Psoas muscle (tissue), 8 donors: ENCODE results near the gene ATG12. TPM values are rescaled to one million over a fixed set of nuclear protein-coding genes. Genes with fewer than 3 reads are reported as not detected.
A peak's percentile ranks its signal among the peaks of the same experiment; 100 is the strongest.
"Not testable (repeated sequence)": the region's sequence is repeated elsewhere in the genome, so short reads cannot be mapped to it uniquely, and the experiment has no call there.

Source experiments
- ATAC-seq, 4 donors: fragments of 200-7000 bp; cut with Tn5 transposase; one replicate each; pipeline ENCODE4 v1.9.1; 2020; ENCODE audit warnings: moderate library complexity in 3 of 4, mild to moderate bottlenecking in 2 of 4
- DNase-seq, 2 donors: peaks; one replicate each; pipeline ENCODE4 v3.0.0-alpha.2; 2020
- H3K27ac ChIP-seq: fragments of 200-600 bp; one replicate; pipeline ENCODE4 v1.8.0; 2022
- H3K27me3 ChIP-seq, 3 donors: fragments of 200-600 bp in 1 of 3; one replicate each; pipeline versions ENCODE4 v1.6.1 to v1.8.0; 2013 to 2022; ENCODE audit warnings: low read length in 2 of 3, mild to moderate bottlenecking in 2 of 3, moderate library complexity in 1 of 3; ENCODE audit not compliant: insufficient read depth in 3 of 3
- H3K36me3 ChIP-seq, 2 donors: fragments of 200-600 bp in 1 of 2; one replicate each; pipeline versions ENCODE4 v1.6.1 to v1.8.0; 2013 to 2022; ENCODE audit warnings: low read depth in 1 of 2, mild to moderate bottlenecking in 1 of 2, moderate library complexity in 1 of 2; ENCODE audit not compliant: insufficient read depth in 1 of 2
- H3K4me1 ChIP-seq: fragments of 200-600 bp; one replicate; pipeline ENCODE4 v1.8.0; 2022
- H3K4me3 ChIP-seq: fragments of 200-600 bp; one replicate; pipeline ENCODE4 v1.8.0; 2022; ENCODE audit warnings: mild to moderate bottlenecking
- H3K9me3 ChIP-seq: fragments of 200-600 bp; one replicate; pipeline ENCODE4 v1.8.0; 2022
- CTCF ChIP-seq: fragments of 200-600 bp; IDR thresholded peaks from one replicate; pipeline ENCODE4 v1.8.0; 2022; ENCODE audit warnings: antibody characterized with exemption
- WGBS, 3 donors: extraction: QIAGEN DNeasy Blood & Tissue Kit; methylation state at CpG; one replicate each; pipeline versions ENCODE4 v1.1.6 to v1.1.7; 2013; 5-methylcytosine and 5-hydroxymethylcytosine counted together
- intact Hi-C, 2 donors: fragments of 100-400 bp; cut with DNase I; formaldehyde crosslinking; loops; one replicate each; pipeline versions ENCODE4 v1.11.0 to v1.14.2; 2022
- long read RNA-seq, 2 donors: library from polyadenylated mRNA; unstranded; transcript quantifications; one replicate each; pipeline ENCODE4 v2.0.0, GENCODE V29; 2021
- polyA plus RNA-seq, 3 donors: library from polyadenylated mRNA; stranded (reverse); fragments of 200-250 nt; gene quantifications; one replicate each; pipeline ENCODE4 v1.2.3, GENCODE V29; 2013
- total RNA-seq, 4 donors: library from RNA; stranded (reverse); fragmentation: NEBNext Ultra II Directional in 2 of 4; extraction: Animal tissue kit (Norgen Biotek cat#: 25700) in 2 of 4; gene quantifications; one replicate each; pipeline versions ENCODE4 v1.2.1 to v1.2.4, GENCODE V29; 2021 to 2023
- donor health status: healthy with polysubstance abuse.
- donor health status: DM: no; HTN: no; CAD: no; lungs with moderate emphysema.
- donor health status: Bipolar disorder and iron deficiency.
- donor health status: healthy.
- donor health status: DM: yes; HTN: yes; CAD: no.
- donor health status: DM: no; HTN: no; CAD: no.
- donor health status: DM: no; HTN: no; CAD: no.
- donor health status: DM: yes; HTN: yes; CAD: no.

The ATG12 gene
- total RNA-seq (10 to 100 TPM; 20.3 to 32.8 (median 27.1) TPM), polyA plus RNA-seq (10 to 100 TPM; 19.6 to 44.2 (median 36.2) TPM)
- long read RNA-seq, donor 1, full-length matches to known transcripts: 17 of 21 reads
- long read RNA-seq, donor 1, partial matches to known transcripts: 0 of 21 reads
- long read RNA-seq, donor 1, other reads (novel, unspliced or antisense): 4 of 21 reads
- long read RNA-seq, donor 2, full-length matches to known transcripts: 48 of 52 reads
- long read RNA-seq, donor 2, partial matches to known transcripts: 1 of 52 reads
- long read RNA-seq, donor 2, other reads (novel, unspliced or antisense): 3 of 52 reads

DNA sequence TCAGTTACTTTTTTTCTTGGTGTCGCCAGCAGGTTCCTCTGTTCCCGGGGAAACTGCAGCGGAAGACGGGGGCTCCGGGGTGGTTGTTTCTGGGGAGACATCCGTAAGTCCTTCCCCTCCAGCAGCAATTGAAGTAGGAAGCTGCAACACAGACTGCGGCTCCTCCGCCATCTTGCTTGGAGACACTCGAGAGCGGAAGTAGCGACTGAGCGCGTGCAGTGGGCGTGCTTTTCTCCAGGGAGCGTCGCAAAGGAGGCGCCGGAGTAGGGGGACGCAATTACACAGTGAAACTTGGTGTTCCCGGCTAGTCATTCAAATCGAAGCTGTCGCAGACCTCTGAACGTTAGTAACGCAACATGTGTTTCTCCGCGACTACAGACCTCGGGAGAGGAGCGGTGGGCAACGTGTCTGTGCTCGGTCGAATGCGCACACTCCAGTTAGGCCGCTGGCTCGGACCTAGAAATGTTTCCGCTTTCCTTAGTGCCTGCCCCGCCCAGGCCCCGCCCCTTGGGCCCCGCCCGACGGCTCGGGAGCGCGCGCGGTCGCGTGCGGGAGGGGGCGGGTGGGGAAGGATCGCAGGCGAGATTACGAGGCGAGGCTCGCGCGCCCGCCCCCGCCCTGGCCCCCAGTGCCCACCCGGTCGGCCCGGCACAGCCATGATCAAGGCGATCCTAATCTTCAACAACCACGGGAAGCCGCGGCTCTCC lies at the start of gene ATG12, which contains the start of gene AP3S1:
Gene ATG12, minus strand, starts transcription at position 184 of the 707 bp plus-strand sequence. Its CDS starts 13 bp downstream, at position 171.
Gene AP3S1, plus strand, starts transcription at position 554 of the 707 bp plus-strand sequence. Its CDS starts 103 bp downstream, at position 657.
- no peaks in the 10 kb centered on the region for H3K27me3 ChIP-seq
- WGBS, 3 donors: 8 to 19% (median 17%) methylated on average over 57 to 65 of the region's 65 CpGs
- intact Hi-C loops: loop anchor here (5.0 to 10.0 kb wide), 5 partner anchors 214 to 529 kb away; partner anchors contain the start of genes TMED7 (in 2 of the 2), COMMD10 (in 1 of the 2) and FEM1C (in 1 of the 2)
- peak; percentile 92 to 95 for DNase-seq
- TF ChIP-seq CTCF: no peak
- ATAC-seq: peak; percentile 95 to 96 (median 96)
- peak within 1 kb of the TSS; percentile 87 for H3K4me3 ChIP-seq
- H3K36me3 ChIP-seq: peaks cover 0 to 19% of the 10 kb centered on the region in 2 donors
- H3K4me1 ChIP-seq: peaks cover 53% of the 10 kb centered on the region
- no peaks in the 10 kb centered on the region for H3K9me3 ChIP-seq
- peak within 1 kb of the TSS; percentile 96 for H3K27ac ChIP-seq

DNA sequence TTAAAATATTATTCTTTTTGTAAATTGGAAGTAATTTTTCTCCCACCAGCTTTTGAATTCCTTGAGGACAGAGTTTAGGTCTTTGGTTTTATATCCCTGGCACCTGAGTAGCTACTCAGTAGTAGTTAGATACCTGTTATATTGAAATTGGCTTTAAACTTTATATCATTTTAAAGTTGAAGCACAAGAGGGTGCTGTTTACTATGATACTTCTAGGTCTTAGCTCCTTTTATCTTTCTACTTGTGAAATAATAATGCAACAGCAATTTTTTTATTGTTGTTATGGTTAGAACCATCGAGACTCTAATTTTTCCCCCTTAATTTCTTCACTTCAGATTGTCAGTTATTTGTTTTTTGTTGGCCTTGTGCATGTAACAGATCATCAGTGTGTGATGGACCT lies 46.7 kb upstream of the ATG12 start:
- Histone ChIP-seq H3K9me3 (no peaks in the 10 kb centered on the region), H3K36me3 (no peaks in the 10 kb centered on the region), H3K4me1 (no peaks in the 10 kb centered on the region), H3K27me3 (no peaks in the 10 kb centered on the region), H3K4me3 (no peak overlapping the region), H3K27ac (no peak overlapping the region)
- intact Hi-C loops: no loop called here
- ATAC-seq (no peak), DNase-seq (no peak)
- WGBS, 3 donors: 55 to 79% (median 60%) methylated on average over 1 of the region's 1 CpG
- peak; percentile 13 for TF ChIP-seq CTCF

DNA sequence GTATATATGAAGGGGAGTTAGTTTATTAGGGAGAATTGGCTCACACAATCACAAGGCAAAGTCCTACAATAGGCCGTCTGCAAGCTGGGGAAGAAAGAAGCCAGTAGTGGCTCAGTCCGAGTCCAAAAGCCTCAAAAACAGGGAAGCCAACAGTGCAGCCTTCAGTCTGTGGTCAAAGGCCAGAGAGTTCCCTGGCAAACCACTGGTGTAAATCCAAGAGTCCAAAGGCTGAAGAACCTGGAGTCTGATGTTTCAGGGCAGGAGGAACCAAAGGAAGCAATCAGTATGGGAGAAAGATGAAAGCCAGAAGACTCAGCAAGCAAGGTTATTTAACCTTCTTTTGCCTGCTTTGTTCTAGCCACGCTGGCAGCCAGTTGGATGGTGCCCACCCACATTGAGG lies 43.8 kb upstream of the ATG12 start:
- DNase-seq, H3K4me1 ChIP-seq, intact Hi-C loops, H3K27ac ChIP-seq, H3K27me3 ChIP-seq, H3K9me3 ChIP-seq, H3K4me3 ChIP-seq, ATAC-seq, H3K36me3 ChIP-seq: not testable (repeated sequence)
- 79 to 84% (median 79%) methylated on average over 3 of the region's 3 CpGs for WGBS, 3 donors

- H3K9me3 ChIP-seq: no peaks in the 10 kb centered on the region
- intact Hi-C loops: no loop called here
- no peak for TF ChIP-seq CTCF
- DNase-seq (no peak), ATAC-seq (no peak)
- 97 to 100% (median 98%) methylated on average over 1 of the region's 1 CpG for WGBS, 3 donors
- H3K4me1 ChIP-seq: no peaks in the 10 kb centered on the region
- no peaks in the 10 kb centered on the region for H3K36me3 ChIP-seq
- no peak overlapping the region for H3K27ac ChIP-seq
- no peak overlapping the region for H3K4me3 ChIP-seq
- H3K27me3 ChIP-seq: no peaks in the 10 kb centered on the region
These were observed 43.3 kb upstream of the ATG12 start for GRCh38 chr5:115884704-115885103.

GRCh38 chr5:115882434-115882833 lies 41.1 kb upstream of the ATG12 start:
- H3K4me3 ChIP-seq, DNase-seq, H3K9me3 ChIP-seq, H3K36me3 ChIP-seq, H3K4me1 ChIP-seq, H3K27ac ChIP-seq, H3K27me3 ChIP-seq, ATAC-seq, intact Hi-C loops: not testable (repeated sequence)
- WGBS, 3 donors: 94 to 96% (median 96%) methylated on average over 8 of the region's 8 CpGs

GRCh38 chr5:115877342-115877741 lies 36.0 kb upstream of the ATG12 start:
- ATAC-seq, H3K4me3 ChIP-seq, intact Hi-C loops, H3K4me1 ChIP-seq, DNase-seq, H3K9me3 ChIP-seq, H3K27ac ChIP-seq, H3K27me3 ChIP-seq: not testable (repeated sequence)
- H3K36me3 ChIP-seq: peaks cover 4 to 12% of the 10 kb centered on the region in 2 donors
- WGBS, 3 donors: 95 to 98% (median 97%) methylated on average over 5 of the region's 5 CpGs
